A549 (cell line): ENCODE measurements around the gene KIR3DL2. TPM values are rescaled to one million over a fixed set of nuclear protein-coding genes. Genes with fewer than 3 reads are reported as not detected.
"Not testable (repeated sequence)": the region's sequence is repeated elsewhere in the genome, so short reads cannot be mapped to it uniquely, and the experiment has no call there.

Experiments used
- ATAC-seq, 2 experiments: fragments of 200-7000 bp in 1 of 2; fragments of >200 bp in 1 of 2; cut with Nextera tagmentation in 1 of 2; cut with Tn5 transposase in 1 of 2; 3 replicates each; pipeline versions ENCODE4 v1.8.0 to v1.9.1; 2018 to 2020; ENCODE audit warnings: mild to moderate bottlenecking in 1 of 2, moderate library complexity in 1 of 2
- CTCF ChIA-PET: fragments of 300-600 bp; sonication (Branson Sonifier 250); formaldehyde crosslinking; extraction: SDS; loops from one replicate; lab custom pipeline; 2021; ENCODE audit warnings: antibody characterized with exemption, inconsistent platforms; lab: Yijun Ruan, JAX
- POLR2A ChIA-PET: fragments of 350-600 bp; formaldehyde crosslinking; extraction: SDS; loops from one replicate; lab custom pipeline; 2021; ENCODE audit warnings: antibody characterized with exemption, inconsistent platforms; lab: Yijun Ruan, JAX
- DNase-seq, 2 experiments: peaks; one replicate each; pipeline versions ENCODE4 v3.0.0 to v3.0.0-alpha.2; 2011 to 2016; ENCODE audit warnings: low read depth in 1 of 2, low spot score in 1 of 2
- FAIRE-seq: peaks from 2 replicates; lab custom pipeline; 2011; peaks lifted over from hg19 to GRCh38; lab: Jason Lieb, UNC
- H3K27ac ChIP-seq, 2 experiments: fragments of >200 bp; sonication (Bioruptor Twin); formaldehyde crosslinking; 3 replicates each; pipeline ENCODE4 v1.5.1; 2016 to 2017
- H3K4me1 ChIP-seq: fragments of >200 bp; sonication (Bioruptor Twin); formaldehyde crosslinking; 3 replicates; pipeline ENCODE4 v1.6.1; 2016
- H3K4me2 ChIP-seq: fragments of >200 bp; sonication (Bioruptor Twin); formaldehyde crosslinking; 3 replicates; pipeline ENCODE4 v1.6.1; 2016
- H3K4me3 ChIP-seq: fragments of >200 bp; sonication (Bioruptor Twin); formaldehyde crosslinking; 3 replicates; pipeline ENCODE4 v1.5.1; 2016
- H3K9me3 ChIP-seq: fragments of >200 bp; sonication (Bioruptor Twin); formaldehyde crosslinking; 3 replicates; pipeline ENCODE4 v1.6.1; 2016
- CTCF ChIP-seq: fragments of >200 bp; sonication (Bioruptor Twin); formaldehyde crosslinking; IDR thresholded peaks from 3 replicates; pipeline ENCODE4 v1.5.1; 2016
- E2F6 ChIP-seq: IDR thresholded peaks from 2 replicates; pipeline ENCODE4 v1.6.1; 2012; ENCODE audit warnings: low read depth, borderline replicate concordance
- ESRRA ChIP-seq: fragments of 150-350 bp; IDR thresholded peaks from 2 replicates; pipeline ENCODE4 v1.6.1; 2014; ENCODE audit warnings: mild to moderate bottlenecking, low read length, borderline replicate concordance
- FOSB ChIP-seq: fragments of 250-450 bp; sonication (Bioruptor Pico); IDR thresholded peaks from 2 replicates; pipeline ENCODE4 v1.5.0; 2020; ENCODE audit warnings: mild to moderate bottlenecking, moderate library complexity
- GATA3 ChIP-seq: IDR thresholded peaks from 2 replicates; pipeline ENCODE4 v1.6.1; 2012; ENCODE audit warnings: borderline replicate concordance
- HOXB13 ChIP-seq: fragments of 250-450 bp; sonication (Bioruptor Pico); IDR thresholded peaks from 2 replicates; pipeline ENCODE4 v1.5.0; 2020; ENCODE audit warnings: low read depth, mild to moderate bottlenecking, moderate library complexity
- KDM5A ChIP-seq: fragments of 200-600 bp; sonication (generic); IDR thresholded peaks from 2 replicates; pipeline ENCODE4 v1.6.1; 2016; ENCODE audit warnings: antibody characterized with exemption, mild to moderate bottlenecking
- MAFK ChIP-seq: fragments of 450-650 bp; IDR thresholded peaks from 2 replicates; pipeline ENCODE4 v1.6.1; 2014; ENCODE audit not compliant: partially characterized antibody
- MAX ChIP-seq: IDR thresholded peaks from 2 replicates; pipeline ENCODE4 v1.6.1; 2012
- POLR2AphosphoS2 ChIP-seq: conservative IDR thresholded peaks from 2 replicates; pipeline ENCODE4 v1.6.1; 2012; ENCODE audit warnings: low read length, improper control_type of control experiment, inconsistent platforms
- RARB ChIP-seq: fragments of 250-450 bp; sonication (Bioruptor Pico); IDR thresholded peaks from 2 replicates; pipeline ENCODE4 v1.8.0; 2021; ENCODE audit warnings: mild to moderate bottlenecking, moderate library complexity
- SMC3 ChIP-seq: fragments of >200 bp; sonication (Bioruptor Twin); formaldehyde crosslinking; IDR thresholded peaks from 3 replicates; pipeline ENCODE4 v1.6.1; 2018; ENCODE audit warnings: inconsistent platforms
- SREBF2 ChIP-seq: fragments of 450-650 bp; IDR thresholded peaks from 2 replicates; pipeline ENCODE4 v1.6.1; 2014; ENCODE audit warnings: mild to moderate bottlenecking, moderate library complexity
- ZFP36 ChIP-seq: fragments of 450-650 bp; IDR thresholded peaks from 2 replicates; pipeline ENCODE4 v1.6.1; 2014; ENCODE audit warnings: borderline replicate concordance; ENCODE audit not compliant: partially characterized antibody
- WGBS: methylation state at CpG from one replicate; pipeline ENCODE4 v1.1.6; 2017; ENCODE audit errors: missing lambda C conversion rate; 5-methylcytosine and 5-hydroxymethylcytosine counted together
- polyA plus RNA-seq, 4 experiments: library from polyadenylated mRNA; depleted of rRNA in 3 of 4; stranded (reverse); fragments of >200 nt; fragmentation: RNase III in 1 of 4; extraction: RNeasy Plus Mini Kit Qiagen cat#74134 plus additional on column Dnase treatment in 1 of 4; gene quantifications; 2 replicates in 3 of 4; 3 replicates in 1 of 4; pipeline ENCODE4 v1.2.3, GENCODE V29; 2011 to 2017

The KIR3DL2 gene
- polyA plus RNA-seq, 2 of the 4 experiments (the other 2 are of a cell fraction), result not detected

- H3K4me2 ChIP-seq, result no peak overlapping the region
- ATAC-seq (no peak), FAIRE-seq (no peak), DNase-seq (no peak)
- H3K9me3 ChIP-seq, result no peaks in the 10 kb centered on the region
- H3K4me3 ChIP-seq, result no peak overlapping the region
- TF ChIP-seq MAFK, result no peak
- ChIA-PET POLR2A (no interaction called here), CTCF (no interaction called here)
- no peak overlapping the region for H3K27ac ChIP-seq
- H3K4me1 ChIP-seq, result no peaks in the 10 kb centered on the region
- 27% methylated on average over 2 of the region's 2 CpGs for WGBS
Measured at GRCh38 chr19:54850930-54851329, 687 bp downstream of the KIR3DL2 start.

GRCh38 chr19:54851353-54851752, 1.1 kb downstream of the KIR3DL2 start:
- CTCF ChIA-PET, result no interaction called here
- DNase-seq (no peak), ATAC-seq (no peak), FAIRE-seq (no peak)
- H3K27ac ChIP-seq, result no peak overlapping the region
- POLR2A ChIA-PET, result no interaction called here
- no peaks in the 10 kb centered on the region for H3K4me1 ChIP-seq
- WGBS, result 22% methylated on average over 7 of the region's 7 CpGs
- H3K9me3 ChIP-seq, result no peaks in the 10 kb centered on the region
- no peak overlapping the region for H3K4me3 ChIP-seq
- no peak for TF ChIP-seq FOSB (CRISPR knock-in tag)
- H3K4me2 ChIP-seq, result no peak overlapping the region

GRCh38 chr19:54855241-54855640, 5.0 kb downstream of the KIR3DL2 start:
- H3K4me1 ChIP-seq, DNase-seq, H3K9me3 ChIP-seq, H3K27ac ChIP-seq, H3K4me2 ChIP-seq, H3K4me3 ChIP-seq, ATAC-seq, CTCF ChIA-PET, FAIRE-seq, POLR2A ChIA-PET: not testable (repeated sequence)
- WGBS, result 3% methylated on average over 1 of the region's 1 CpG

GRCh38 chr19:54858476-54858875, 8.2 kb downstream of the KIR3DL2 start:
- H3K27ac ChIP-seq, CTCF ChIA-PET: not testable (repeated sequence)

GRCh38 chr19:54859421-54859820, 9.2 kb downstream of the KIR3DL2 start:
- POLR2A ChIA-PET, H3K4me3 ChIP-seq, H3K9me3 ChIP-seq, H3K4me1 ChIP-seq, H3K4me2 ChIP-seq, FAIRE-seq, CTCF ChIA-PET, H3K27ac ChIP-seq: not testable (repeated sequence)
- peak in 1 of 2 experiments; percentile 42 for DNase-seq
- 2% methylated on average over 7 of the region's 7 CpGs for WGBS
- peak in 1 of 2 experiments; percentile 81; a peak in 2 of 6 replicates for ATAC-seq

More at GRCh38 chr19:54858476-54858875, 8.2 kb downstream of the KIR3DL2 start:
- ATAC-seq, H3K9me3 ChIP-seq, H3K4me1 ChIP-seq, H3K4me2 ChIP-seq, POLR2A ChIA-PET, H3K4me3 ChIP-seq, DNase-seq: not testable (repeated sequence)
- peak; percentile 59 for FAIRE-seq
- WGBS, result 0% methylated on average over 3 of the region's 3 CpGs

- DNase-seq, H3K9me3 ChIP-seq, CTCF ChIA-PET, H3K27ac ChIP-seq, H3K4me2 ChIP-seq, H3K4me3 ChIP-seq, POLR2A ChIA-PET, H3K4me1 ChIP-seq, FAIRE-seq, ATAC-seq: not testable (repeated sequence)
- 46% methylated on average over 2 of the region's 3 CpGs for WGBS
Measured at GRCh38 chr19:54863459-54863858, 13.2 kb downstream of the KIR3DL2 start.

GRCh38 chr19:54871696-54872095, 21.5 kb downstream of the KIR3DL2 start:
- H3K4me3 ChIP-seq, result no peak overlapping the region
- ChIA-PET CTCF (interaction anchor here (3.3 kb wide), 1 partner anchor 10 kb away, joined by 15 read pairs; no protein-coding TSS in a partner anchor), POLR2A (no interaction called here)
- no peak overlapping the region for H3K27ac ChIP-seq
- WGBS, result 3% methylated on average over 3 of the region's 3 CpGs
- no peaks in the 10 kb centered on the region for H3K4me1 ChIP-seq
- no peak for TF ChIP-seq GATA3
- H3K9me3 ChIP-seq, result peaks cover 5% of the 10 kb centered on the region; the same call in 1 of the 3 replicates
- FAIRE-seq (no peak), DNase-seq (no peak), ATAC-seq (no peak)
- no peak overlapping the region for H3K4me2 ChIP-seq

GRCh38 chr19:54873990-54874389, 23.7 kb downstream of the KIR3DL2 start, which contains the start of gene FCAR:
Gene FCAR, plus strand, starts transcription at chr19:54874235. Its CDS starts 55 bp downstream, at chr19:54874290.
- no peak for FAIRE-seq
- Histone ChIP-seq H3K9me3 (peaks cover 5% of the 10 kb centered on the region; the same call in 2 of the 3 replicates), H3K27ac (no peak within 1 kb of the TSS), H3K4me2 (no peak within 1 kb of the TSS), H3K4me3 (no peak within 1 kb of the TSS), H3K4me1 (no peaks in the 10 kb centered on the region)
- ChIA-PET CTCF (interaction anchor here (1.2 to 3.3 kb wide), 2 partner anchors 8 to 15 kb away, joined by 3 to 15 read pairs; no protein-coding TSS in a partner anchor), POLR2A (no interaction called here)
- TF ChIP-seq KDM5A (no peak), MAFK (no peak), E2F6 (no peak), SREBF2 (no peak), CTCF (no peak), MAX (no peak), SMC3 (no peak), HOXB13 (no peak), ESRRA (no peak), POLR2AphosphoS2 (no peak), ZFP36 (no peak), RARB (no peak)
- ATAC-seq, result no peak
- no peak for DNase-seq
- WGBS, result 22% methylated on average over 8 of the region's 8 CpGs
